ENCODE data around the gene LSM10. TPM values are rescaled to one million over a fixed set of nuclear protein-coding genes. Genes with fewer than 3 reads are reported as not detected.

The LSM10 gene
- total RNA-seq, 2 donors from 2014 or later = 37.5 to 45.6 TPM

DNA sequence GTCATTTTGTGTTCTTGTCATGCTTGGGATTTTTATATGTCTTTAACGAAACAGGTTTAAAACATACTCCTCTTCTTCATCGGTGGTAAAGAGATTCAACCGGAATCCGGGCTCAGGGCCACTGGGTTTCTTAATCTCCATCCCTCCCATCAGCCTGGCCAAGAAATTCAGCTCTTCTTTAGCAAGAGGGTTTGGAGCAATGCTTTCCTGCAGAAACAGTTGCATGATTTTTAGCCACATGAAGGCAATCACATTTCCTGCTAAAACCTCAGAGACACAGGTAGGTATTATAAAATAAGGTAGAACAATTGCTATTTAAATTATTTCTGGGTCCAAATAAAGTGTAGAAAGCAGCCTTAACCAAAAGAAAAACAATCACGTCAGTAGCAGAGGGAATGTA is 22.7 kb upstream of the LSM10 start:
- no peaks in the 10 kb centered on the region for H3K27me3 Mint-ChIP-seq (ENCODE audit: insufficient read depth)
- H3K4me3 Mint-ChIP-seq = no peak overlapping the region
- H3K4me1 ChIP-seq (ENCODE audit: control insufficient read depth, insufficient read depth, low read length) = no peaks in the 10 kb centered on the region
- H3K4me1 Mint-ChIP-seq = peaks cover 2% of the 10 kb centered on the region
- no peak overlapping the region for H3K27ac ChIP-seq (ENCODE audit: low read depth, low read length)
- TF ChIP-seq, protein P1, sequence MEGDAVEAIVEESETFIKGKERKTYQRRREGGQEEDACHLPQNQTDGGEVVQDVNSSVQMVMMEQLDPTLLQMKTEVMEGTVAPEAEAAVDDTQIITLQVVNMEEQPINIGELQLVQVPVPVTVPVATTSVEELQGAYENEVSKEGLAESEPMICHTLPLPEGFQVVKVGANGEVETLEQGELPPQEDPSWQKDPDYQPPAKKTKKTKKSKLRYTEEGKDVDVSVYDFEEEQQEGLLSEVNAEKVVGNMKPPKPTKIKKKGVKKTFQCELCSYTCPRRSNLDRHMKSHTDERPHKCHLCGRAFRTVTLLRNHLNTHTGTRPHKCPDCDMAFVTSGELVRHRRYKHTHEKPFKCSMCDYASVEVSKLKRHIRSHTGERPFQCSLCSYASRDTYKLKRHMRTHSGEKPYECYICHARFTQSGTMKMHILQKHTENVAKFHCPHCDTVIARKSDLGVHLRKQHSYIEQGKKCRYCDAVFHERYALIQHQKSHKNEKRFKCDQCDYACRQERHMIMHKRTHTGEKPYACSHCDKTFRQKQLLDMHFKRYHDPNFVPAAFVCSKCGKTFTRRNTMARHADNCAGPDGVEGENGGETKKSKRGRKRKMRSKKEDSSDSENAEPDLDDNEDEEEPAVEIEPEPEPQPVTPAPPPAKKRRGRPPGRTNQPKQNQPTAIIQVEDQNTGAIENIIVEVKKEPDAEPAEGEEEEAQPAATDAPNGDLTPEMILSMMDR (conservative IDR thresholded peaks at IDR 0.05) = no peak
- 0 to 76% methylated on average over 1 to 5 of the region's 5 CpGs for WGBS, 2 experiments (ENCODE audit: insufficient coverage in 1 of 2, insufficient read length in 1 of 2)
- DNase-seq = no peak
- no peak overlapping the region for H3K27ac Mint-ChIP-seq
- no peaks in the 10 kb centered on the region for H3K27me3 ChIP-seq (ENCODE audit: control insufficient read depth, insufficient read depth, low read length, poor library complexity, severe bottlenecking)
- H3K9ac ChIP-seq (ENCODE audit: extremely low read depth, low read length, poor library complexity, severe bottlenecking) = no peak overlapping the region
- H3K36me3 ChIP-seq (ENCODE audit: control insufficient read depth, insufficient read depth, low read length) = no peaks in the 10 kb centered on the region
- H3K4me3 ChIP-seq (ENCODE audit: low read length) = no peak overlapping the region
- no peaks in the 10 kb centered on the region for H3K9me3 ChIP-seq (ENCODE audit: control insufficient read depth, low read length)
- no peaks in the 10 kb centered on the region for H3K9me3 Mint-ChIP-seq
- peaks cover 4% of the 10 kb centered on the region for H3K36me3 Mint-ChIP-seq (ENCODE audit: low read depth)

DNA sequence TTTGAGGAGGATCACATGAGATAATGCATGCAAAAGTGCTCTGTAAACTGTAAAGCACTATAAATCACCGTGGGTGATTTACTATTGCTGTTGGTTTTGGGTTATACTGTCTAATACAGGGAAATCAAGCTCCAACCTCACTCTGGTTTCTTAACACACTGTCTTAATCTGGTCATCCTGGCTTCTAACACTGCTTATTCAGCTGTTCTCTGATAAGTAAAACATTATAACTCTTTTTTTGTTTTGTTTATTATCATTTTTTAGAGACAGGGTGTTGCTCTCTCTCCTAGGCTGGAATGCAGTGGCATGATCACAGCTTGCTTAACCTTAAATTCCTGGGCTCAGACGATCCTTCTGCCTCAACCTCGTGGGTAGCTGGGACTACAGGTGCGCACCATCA is 21.9 kb upstream of the LSM10 start:
- no peaks in the 10 kb centered on the region for H3K36me3 ChIP-seq (ENCODE audit: control insufficient read depth, insufficient read depth, low read length)
- no peak for DNase-seq
- Mint-ChIP-seq H3K27me3 (ENCODE audit: insufficient read depth) (no peaks in the 10 kb centered on the region), H3K4me3 (no peak overlapping the region), H3K4me1 (peaks cover 2% of the 10 kb centered on the region), H3K9me3 (peaks cover 1% of the 10 kb centered on the region), H3K36me3 (ENCODE audit: low read depth) (peaks cover 5% of the 10 kb centered on the region), H3K27ac (no peak overlapping the region)
- no peaks in the 10 kb centered on the region for H3K27me3 ChIP-seq (ENCODE audit: control insufficient read depth, insufficient read depth, low read length, poor library complexity, severe bottlenecking)
- peaks cover 4% of the 10 kb centered on the region for H3K9me3 ChIP-seq (ENCODE audit: control insufficient read depth, low read length)
- no peaks in the 10 kb centered on the region for H3K4me1 ChIP-seq (ENCODE audit: control insufficient read depth, insufficient read depth, low read length)
- no peak overlapping the region for H3K4me3 ChIP-seq (ENCODE audit: low read length)
- no peak overlapping the region for H3K27ac ChIP-seq (ENCODE audit: low read depth, low read length)
- TF ChIP-seq, protein P1 (conservative IDR thresholded peaks at IDR 0.05) = no peak
- 79 to 90% methylated on average over 2 to 4 of the region's 4 CpGs for WGBS, 2 experiments (ENCODE audit: insufficient coverage in 1 of 2, insufficient read length in 1 of 2)
- no peak overlapping the region for H3K9ac ChIP-seq (ENCODE audit: extremely low read depth, low read length, poor library complexity, severe bottlenecking)

DNA sequence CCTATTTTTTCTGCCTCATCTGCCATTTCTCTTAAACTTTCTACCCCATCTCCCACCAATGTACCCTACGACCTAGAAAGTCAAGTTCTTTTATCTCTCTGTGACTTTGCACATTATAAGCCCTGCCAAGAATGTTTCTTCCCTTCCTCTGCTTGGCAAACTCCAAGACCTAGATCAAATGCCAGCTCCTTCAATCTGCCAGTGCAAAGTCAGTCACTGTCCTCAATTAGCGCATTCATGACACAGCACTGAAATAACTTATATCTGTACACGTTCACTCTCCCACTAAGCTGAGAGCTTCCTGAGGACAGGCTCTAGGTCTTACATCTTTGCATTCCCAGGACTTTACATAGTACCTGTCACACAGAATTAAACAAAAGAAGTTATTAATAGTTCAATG is 21.4 kb upstream of the LSM10 start:
- peaks cover 2% of the 10 kb centered on the region for H3K4me1 Mint-ChIP-seq
- no peaks in the 10 kb centered on the region for H3K4me1 ChIP-seq (ENCODE audit: control insufficient read depth, insufficient read depth, low read length)
- DNase-seq = no peak
- no peak overlapping the region for H3K9ac ChIP-seq (ENCODE audit: extremely low read depth, low read length, poor library complexity, severe bottlenecking)
- peaks cover 8% of the 10 kb centered on the region for H3K9me3 ChIP-seq (ENCODE audit: control insufficient read depth, low read length)
- H3K9me3 Mint-ChIP-seq = peaks cover 6% of the 10 kb centered on the region
- no peak overlapping the region for H3K27ac ChIP-seq (ENCODE audit: low read depth, low read length)
- H3K36me3 ChIP-seq (ENCODE audit: control insufficient read depth, insufficient read depth, low read length) = no peaks in the 10 kb centered on the region
- H3K4me3 ChIP-seq (ENCODE audit: low read length) = no peak overlapping the region
- TF ChIP-seq, protein P1 (conservative IDR thresholded peaks at IDR 0.05) = no peak
- H3K36me3 Mint-ChIP-seq (ENCODE audit: low read depth) = peaks cover 9% of the 10 kb centered on the region
- H3K4me3 Mint-ChIP-seq = no peak overlapping the region
- H3K27ac Mint-ChIP-seq = no peak overlapping the region
- 83 to 92% methylated on average over 3 of the region's 3 CpGs for WGBS, 2 experiments (ENCODE audit: insufficient coverage in 1 of 2, insufficient read length in 1 of 2)
- H3K27me3 ChIP-seq (ENCODE audit: control insufficient read depth, insufficient read depth, low read length, poor library complexity, severe bottlenecking) = no peaks in the 10 kb centered on the region
- no peaks in the 10 kb centered on the region for H3K27me3 Mint-ChIP-seq (ENCODE audit: insufficient read depth)

All from endodermal cell (in vitro differentiated cells).